ENCODE measurements around the gene ANKRD6.

GRCh38 chr6:89481695-89482094 is 48.7 kb downstream of the ANKRD6 start:
- TF ChIP-seq CTCF (IDR thresholded peaks at IDR 0.05; ENCODE audit: poor library complexity), result no peak
- no peak for TF ChIP-seq EZH2phosphoT487 (IDR thresholded peaks at IDR 0.05; ENCODE audit: low read depth, severe bottlenecking, unreplicated experiment)
